Vagina (tissue), 2 donors: ENCODE data around the gene VRK3. TPM values are rescaled to one million over a fixed set of nuclear protein-coding genes. Genes with fewer than 3 reads are reported as not detected.

ENCODE experiments used
- DNase-seq, 2 donors: peaks; one replicate each; pipeline ENCODE4 v3.0.0-alpha.2; 2017; ENCODE audit errors: extremely low spot score in 2 of 2
- H3K27ac ChIP-seq: fragments of 200-600 bp; sonication (generic); one replicate; pipeline ENCODE4 v1.5.1; 2019
- H3K27me3 ChIP-seq: fragments of 200-600 bp; sonication (generic); one replicate; pipeline ENCODE4 v1.5.1; 2019
- H3K36me3 ChIP-seq, 2 donors: fragments of 200-600 bp; sonication (generic); one replicate each; pipeline ENCODE4 v1.5.1; 2017 to 2019
- H3K4me1 ChIP-seq: fragments of 200-600 bp; sonication (generic); one replicate; pipeline ENCODE4 v1.5.1; 2019
- H3K4me3 ChIP-seq, 2 donors: fragments of 200-600 bp; sonication (generic); 1 replicate in 1 of 2; 2 replicates in 1 of 2; pipeline ENCODE4 v1.5.1; 2016 to 2019
- H3K9me3 ChIP-seq: fragments of 200-600 bp; sonication (generic); one replicate; pipeline ENCODE4 v1.5.1; 2019
- CTCF ChIP-seq, 3 experiments: fragments of 450-650 bp in 2 of 3; fragments of 200-600 bp in 1 of 3; sonication (generic) in 1 of 3; IDR thresholded peaks; one replicate each; pipeline ENCODE4 v1.5.1; 2017 to 2019; ENCODE audit warnings: antibody characterized with exemption in 3 of 3, mild to moderate bottlenecking in 2 of 3, moderate library complexity in 2 of 3
- POLR2A ChIP-seq, 2 donors: fragments of 450-650 bp; IDR thresholded peaks; one replicate each; pipeline ENCODE4 v1.6.1; 2017; ENCODE audit warnings: antibody characterized with exemption in 2 of 2, mild to moderate bottlenecking in 2 of 2, moderate library complexity in 2 of 2
- POLR2AphosphoS5 ChIP-seq, 2 donors: sonication (generic); formaldehyde crosslinking; IDR thresholded peaks; one replicate each; pipeline ENCODE4 v1.9.0; 2017; ENCODE audit warnings: antibody characterized with exemption in 2 of 2, mild to moderate bottlenecking in 2 of 2, low read depth in 1 of 2; ENCODE audit not compliant: insufficient read depth in 1 of 2
- intact Hi-C: fragments of 100-400 bp; cut with DNase I; formaldehyde crosslinking; loops from one replicate; pipeline ENCODE4 v1.15.1; 2023
- total RNA-seq: library from RNA; depleted of rRNA; stranded (reverse); fragments of >200 nt; gene quantifications from one replicate; pipeline ENCODE4 v1.2.3, GENCODE V29; 2016

Gene VRK3
- total RNA-seq, 1 donor from 2014 or later, result 34.9 TPM

- Histone ChIP-seq H3K9me3 (no peaks in the 10 kb centered on the region), H3K4me3 (no peak overlapping the region), H3K27ac (no peak overlapping the region), H3K27me3 (no peaks in the 10 kb centered on the region), H3K36me3 (peaks cover 0 to 61% of the 10 kb centered on the region in 2 donors), H3K4me1 (peaks cover 29% of the 10 kb centered on the region)
- intact Hi-C loops, result no loop called here
- TF ChIP-seq POLR2A (IDR thresholded peaks at IDR 0.05), result no peak
- TF ChIP-seq CTCF (IDR thresholded peaks at IDR 0.05), result no peak
- TF ChIP-seq POLR2AphosphoS5 (IDR thresholded peaks at IDR 0.05; ENCODE audit: insufficient read depth in 1 of 2, low read depth in 1 of 2), result no peak
- no peak for DNase-seq
Measured at GRCh38 chr19:50001775-50002174, 23.4 kb downstream of the VRK3 start.

- Histone ChIP-seq H3K27ac (no peak overlapping the region), H3K36me3 (peaks cover 0 to 57% of the 10 kb centered on the region in 2 donors), H3K27me3 (no peaks in the 10 kb centered on the region), H3K9me3 (no peaks in the 10 kb centered on the region), H3K4me1 (peaks cover 29% of the 10 kb centered on the region), H3K4me3 (no peak overlapping the region)
- no peak for DNase-seq
- intact Hi-C loops, result no loop called here
- TF ChIP-seq CTCF (IDR thresholded peaks at IDR 0.05) (no peak), POLR2AphosphoS5 (IDR thresholded peaks at IDR 0.05; ENCODE audit: insufficient read depth in 1 of 2, low read depth in 1 of 2) (no peak), POLR2A (IDR thresholded peaks at IDR 0.05) (no peak)
Measured at GRCh38 chr19:50000841-50001557, 24.2 kb downstream of the VRK3 start.

- no peak for DNase-seq
- peaks cover 0 to 54% of the 10 kb centered on the region in 2 donors for H3K36me3 ChIP-seq
Measured at GRCh38 chr19:50000038-50000840, 24.9 kb downstream of the VRK3 start.

GRCh38 chr19:49999371-50000010 lies 25.7 kb downstream of the VRK3 start:
- intact Hi-C loops, result no loop called here
- no peak overlapping the region for H3K27ac ChIP-seq
- H3K27me3 ChIP-seq, result no peaks in the 10 kb centered on the region
- DNase-seq, result no peak
- H3K4me3 ChIP-seq, result no peak overlapping the region
- peaks cover 0 to 56% of the 10 kb centered on the region in 2 donors for H3K36me3 ChIP-seq
- H3K4me1 ChIP-seq, result peaks cover 18% of the 10 kb centered on the region
- no peaks in the 10 kb centered on the region for H3K9me3 ChIP-seq
- no peak for TF ChIP-seq CTCF (IDR thresholded peaks at IDR 0.05)
- no peak for TF ChIP-seq POLR2AphosphoS5 (IDR thresholded peaks at IDR 0.05; ENCODE audit: insufficient read depth in 1 of 2, low read depth in 1 of 2)
- TF ChIP-seq POLR2A (IDR thresholded peaks at IDR 0.05), result no peak

More at GRCh38 chr19:50000038-50000840, 24.9 kb downstream of the VRK3 start:
- H3K4me1 ChIP-seq, result peaks cover 25% of the 10 kb centered on the region
- no peaks in the 10 kb centered on the region for H3K9me3 ChIP-seq
- no peak overlapping the region for H3K27ac ChIP-seq
- H3K4me3 ChIP-seq, result no peak overlapping the region
- no peaks in the 10 kb centered on the region for H3K27me3 ChIP-seq
- intact Hi-C loops, result no loop called here
- no peak for TF ChIP-seq POLR2A (IDR thresholded peaks at IDR 0.05)
- TF ChIP-seq POLR2AphosphoS5 (IDR thresholded peaks at IDR 0.05; ENCODE audit: insufficient read depth in 1 of 2, low read depth in 1 of 2), result no peak
- no peak for TF ChIP-seq CTCF (IDR thresholded peaks at IDR 0.05)
